Measurements from ENCODE around the gene RGS7. TPM values are rescaled to one million over a fixed set of nuclear protein-coding genes. Genes with fewer than 3 reads are reported as not detected.

Gene RGS7
- total RNA-seq, 2 experiments from 2014 or later, result not detected

GRCh38 chr1:240739754-240740153 lies 617.3 kb downstream of the RGS7 start:
- intact Hi-C loops (cut with DNase I, micrococcal nuclease), result no loop called here
- no peak for ATAC-seq (ENCODE audit: poor library complexity)
- CTCF ChIA-PET, result interaction anchor here (1.4 kb wide), 1 partner anchor 8 kb away, joined by 3 read pairs; no protein-coding TSS in a partner anchor

GRCh38 chr1:240739139-240739538 lies 617.9 kb downstream of the RGS7 start:
- Mint-ChIP-seq H3K27ac (no peak overlapping the region), H3K9me3 (no peaks in the 10 kb centered on the region), H3K27me3 (no peaks in the 10 kb centered on the region), H3K4me1 (ENCODE audit: low read depth) (no peaks in the 10 kb centered on the region), H3K36me3 (ENCODE audit: low read depth) (no peaks in the 10 kb centered on the region), H3K4me3 (no peak overlapping the region)
- no peaks in the 10 kb centered on the region for H3K36me3 ChIP-seq (ENCODE audit: insufficient read depth, low read length)
- no peak for TF ChIP-seq CTCF (IDR thresholded peaks at IDR 0.05)
- H3K27ac ChIP-seq (ENCODE audit: low read depth in 1 of 2, low read length in 2 of 2), result no peak overlapping the region
- no peaks in the 10 kb centered on the region for H3K4me1 ChIP-seq (ENCODE audit: insufficient read depth, low read length)
- peaks cover 0 to 10% of the 10 kb centered on the region in 2 experiments for H3K9me3 ChIP-seq (ENCODE audit: control insufficient read depth in 1 of 2, insufficient read depth in 1 of 2, low read length in 2 of 2)
- no peaks in the 10 kb centered on the region for H3K27me3 ChIP-seq (ENCODE audit: control insufficient read depth in 1 of 2, insufficient read depth in 2 of 2, low read length in 2 of 2)
- intact Hi-C loops (cut with DNase I, micrococcal nuclease), result no loop called here
- no peak for DNase-seq
- CTCF ChIA-PET, result interaction anchor here (1.4 kb wide), 1 partner anchor 8 kb away, joined by 3 read pairs; no protein-coding TSS in a partner anchor
- no peak for ATAC-seq (ENCODE audit: poor library complexity)
- no peak overlapping the region for H3K4me3 ChIP-seq (ENCODE audit: low read length)
- POLR2A ChIA-PET, result no interaction called here

More at GRCh38 chr1:240739754-240740153, 617.3 kb downstream of the RGS7 start:
- no peaks in the 10 kb centered on the region for H3K27me3 ChIP-seq (ENCODE audit: control insufficient read depth in 1 of 2, insufficient read depth in 2 of 2, low read length in 2 of 2)
- POLR2A ChIA-PET, result no interaction called here
- H3K36me3 ChIP-seq (ENCODE audit: insufficient read depth, low read length), result no peaks in the 10 kb centered on the region
- Mint-ChIP-seq H3K27me3 (no peaks in the 10 kb centered on the region), H3K4me3 (no peak overlapping the region), H3K27ac (no peak overlapping the region), H3K36me3 (ENCODE audit: low read depth) (no peaks in the 10 kb centered on the region), H3K4me1 (ENCODE audit: low read depth) (no peaks in the 10 kb centered on the region), H3K9me3 (no peaks in the 10 kb centered on the region)
- H3K4me3 ChIP-seq (ENCODE audit: low read length), result no peak overlapping the region
- DNase-seq, result no peak
- H3K4me1 ChIP-seq (ENCODE audit: insufficient read depth, low read length), result no peaks in the 10 kb centered on the region
- TF ChIP-seq CTCF (IDR thresholded peaks at IDR 0.05), result no peak
- peaks cover 0 to 10% of the 10 kb centered on the region in 2 experiments for H3K9me3 ChIP-seq (ENCODE audit: control insufficient read depth in 1 of 2, insufficient read depth in 1 of 2, low read length in 2 of 2)
- no peak overlapping the region for H3K27ac ChIP-seq (ENCODE audit: low read depth in 1 of 2, low read length in 2 of 2)

- Mint-ChIP-seq H3K4me1 (ENCODE audit: low read depth) (no peaks in the 10 kb centered on the region), H3K4me3 (no peak overlapping the region), H3K27me3 (no peaks in the 10 kb centered on the region), H3K9me3 (no peaks in the 10 kb centered on the region), H3K36me3 (ENCODE audit: low read depth) (no peaks in the 10 kb centered on the region), H3K27ac (no peak overlapping the region)
- intact Hi-C loops (cut with DNase I, micrococcal nuclease), result no loop called here
- Histone ChIP-seq H3K27ac (ENCODE audit: low read depth in 1 of 2, low read length in 2 of 2) (no peak overlapping the region), H3K4me1 (ENCODE audit: insufficient read depth, low read length) (no peaks in the 10 kb centered on the region), H3K4me3 (ENCODE audit: low read length) (no peak overlapping the region), H3K36me3 (ENCODE audit: insufficient read depth, low read length) (no peaks in the 10 kb centered on the region), H3K27me3 (ENCODE audit: control insufficient read depth in 1 of 2, insufficient read depth in 2 of 2, low read length in 2 of 2) (no peaks in the 10 kb centered on the region), H3K9me3 (ENCODE audit: control insufficient read depth in 1 of 2, insufficient read depth in 1 of 2, low read length in 2 of 2) (peaks cover 0 to 10% of the 10 kb centered on the region in 2 experiments)
- ATAC-seq (ENCODE audit: poor library complexity), result no peak
- no peak for TF ChIP-seq CTCF (IDR thresholded peaks at IDR 0.05)
- DNase-seq, result no peak
- ChIA-PET POLR2A (no interaction called here), CTCF (no interaction called here)
Observed at GRCh38 chr1:240737766-240738265, 619.2 kb downstream of the RGS7 start.
